Measurements from ENCODE around the gene MINDY3.
"Not testable (repeated sequence)": the region's sequence is repeated elsewhere in the genome, so short reads cannot be mapped to it uniquely, and the experiment has no call there.

Gene MINDY3

GRCh38 chr10:15859906-15860691, at the start of gene MINDY3:
Gene MINDY3 (minus strand): TSS chr10:15860507. CDS start chr10:15860299, 208 bp downstream.
- peak; percentile 66 to 69 for DNase-seq

- no peak for DNase-seq
These were observed 41.6 kb upstream of the MINDY3 start for GRCh38 chr10:15901889-15902288.

- DNase-seq, result peak in 1 of 2 experiments; percentile 20
These were observed 37.7 kb upstream of the MINDY3 start for GRCh38 chr10:15898046-15898445.

- no peak for DNase-seq
These were observed 37.0 kb upstream of the MINDY3 start for GRCh38 chr10:15897287-15897686.

- no peak for DNase-seq
These were observed 36.3 kb upstream of the MINDY3 start for GRCh38 chr10:15896654-15897053.

GRCh38 chr10:15884447-15884846, 24.1 kb upstream of the MINDY3 start:
- no peak for DNase-seq

DNA sequence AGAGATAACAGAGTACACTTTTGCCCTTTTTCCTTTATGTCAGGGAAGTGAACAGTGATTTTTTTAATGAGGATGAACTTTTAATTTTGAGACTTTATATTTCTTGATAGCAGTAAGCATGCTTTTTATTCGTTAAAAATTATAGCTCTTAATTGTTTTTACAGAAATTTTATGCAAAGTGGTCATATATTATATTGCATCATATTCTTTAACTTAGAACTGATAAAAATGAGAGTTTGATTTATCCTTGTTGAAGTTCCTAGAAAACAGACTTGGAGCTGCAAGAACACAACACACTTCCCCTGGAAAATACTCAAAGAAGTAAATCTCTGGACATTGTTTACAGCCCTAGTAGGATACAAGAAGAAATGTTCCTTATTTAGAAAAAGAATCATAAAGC, 21.2 kb upstream of the MINDY3 start:
- no peak for DNase-seq

- DNase-seq, result peak in 1 of 2 experiments; percentile 6
These were observed 19.4 kb upstream of the MINDY3 start for GRCh38 chr10:15879663-15880062.

DNA sequence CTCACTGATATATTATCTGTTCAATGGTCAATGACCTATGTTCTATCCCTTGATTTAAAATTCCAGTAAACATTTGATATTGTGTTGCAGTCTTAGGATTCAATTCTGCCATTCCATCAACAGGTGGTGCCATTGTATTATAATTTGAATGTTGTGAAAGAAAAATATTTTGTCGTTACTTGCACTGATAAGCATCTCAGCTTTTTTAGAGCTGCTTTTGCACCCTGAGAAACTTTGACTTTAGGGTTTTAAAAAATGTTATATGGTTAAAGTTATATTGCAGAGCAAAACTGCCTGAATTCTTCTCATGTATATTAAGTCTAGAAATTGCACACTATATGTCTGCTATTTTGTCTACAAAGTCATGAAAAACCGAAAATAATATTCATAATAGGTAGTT, 18.8 kb upstream of the MINDY3 start:
- peak; percentile 44 to 60 for DNase-seq

- DNase-seq, result no peak
These were observed 17.7 kb upstream of the MINDY3 start for GRCh38 chr10:15877836-15878576.

- DNase-seq, result not testable (repeated sequence)
These were observed 16.0 kb upstream of the MINDY3 start for GRCh38 chr10:15876274-15876673.

DNA sequence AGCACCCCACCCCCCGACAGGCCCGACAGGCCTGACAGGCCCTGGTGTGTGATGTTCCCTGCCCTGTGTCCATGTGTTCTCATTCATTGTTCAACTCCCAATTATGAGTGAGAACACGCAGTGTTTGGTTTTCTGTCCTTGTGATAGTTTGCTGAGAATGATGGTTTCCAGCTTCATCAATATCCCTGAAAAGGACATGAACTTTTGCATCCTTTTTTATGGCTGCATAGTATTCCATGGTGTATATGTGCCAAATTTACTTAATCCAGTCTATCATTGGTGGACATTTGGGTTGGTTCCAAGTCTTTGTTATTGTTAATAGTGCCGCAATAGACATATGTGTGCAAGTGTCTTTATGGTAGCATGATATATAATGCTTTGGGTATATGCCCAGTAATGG, 12.3 kb upstream of the MINDY3 start:
- not testable (repeated sequence) for DNase-seq

GRCh38 chr10:15871823-15872222, 11.5 kb upstream of the MINDY3 start:
- DNase-seq, result no peak

GRCh38 chr10:15869935-15870334, 9.6 kb upstream of the MINDY3 start:
- DNase-seq, result no peak

DNA sequence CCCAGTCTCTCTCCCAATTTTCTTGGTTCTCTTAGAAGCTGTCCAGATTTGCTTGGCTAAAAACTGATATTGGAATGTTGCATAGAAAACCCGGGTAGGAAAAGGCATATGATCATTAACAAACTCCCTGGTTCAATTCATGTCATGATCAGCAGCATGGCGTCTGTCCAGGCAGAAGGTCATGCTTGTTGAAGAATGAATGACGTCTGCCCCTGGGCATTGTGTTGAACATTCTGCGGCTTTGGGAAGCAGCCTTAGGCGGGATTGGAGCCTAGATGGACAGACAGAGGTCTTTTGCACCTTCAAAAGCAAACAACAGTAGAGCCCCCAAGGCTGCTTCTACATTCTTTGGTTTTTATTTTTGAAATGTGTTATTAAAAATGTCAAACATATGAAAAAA, 7.7 kb upstream of the MINDY3 start:
- no peak for DNase-seq

DNA sequence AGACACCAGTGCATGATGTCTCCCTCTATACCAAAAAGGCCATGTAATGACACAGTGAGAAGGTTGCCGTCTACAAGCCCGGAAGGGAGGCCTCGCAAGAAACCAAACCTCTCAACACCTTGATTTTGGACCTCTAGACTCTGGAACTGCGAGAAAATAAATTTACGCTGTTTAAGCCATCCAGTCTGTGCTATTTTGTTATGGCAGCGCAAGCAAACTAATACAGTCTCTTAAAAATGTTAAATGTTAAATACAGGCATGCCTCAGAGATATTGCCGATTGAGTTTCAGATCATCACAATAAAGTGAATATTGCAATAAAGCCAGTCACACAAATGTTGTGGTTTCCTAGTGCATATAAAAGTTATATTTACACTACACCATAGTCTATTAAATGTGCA, 5.0 kb upstream of the MINDY3 start:
- no peak for DNase-seq

GRCh38 chr10:15864419-15864818, 4.1 kb upstream of the MINDY3 start:
- DNase-seq, result no peak

GRCh38 chr10:15863733-15864132, 3.4 kb upstream of the MINDY3 start:
- no peak for DNase-seq

GRCh38 chr10:15863323-15863722, 3.0 kb upstream of the MINDY3 start:
- no peak for DNase-seq

- DNase-seq, result no peak
These were observed 440 bp upstream of the MINDY3 start for GRCh38 chr10:15860692-15861201.

DNA sequence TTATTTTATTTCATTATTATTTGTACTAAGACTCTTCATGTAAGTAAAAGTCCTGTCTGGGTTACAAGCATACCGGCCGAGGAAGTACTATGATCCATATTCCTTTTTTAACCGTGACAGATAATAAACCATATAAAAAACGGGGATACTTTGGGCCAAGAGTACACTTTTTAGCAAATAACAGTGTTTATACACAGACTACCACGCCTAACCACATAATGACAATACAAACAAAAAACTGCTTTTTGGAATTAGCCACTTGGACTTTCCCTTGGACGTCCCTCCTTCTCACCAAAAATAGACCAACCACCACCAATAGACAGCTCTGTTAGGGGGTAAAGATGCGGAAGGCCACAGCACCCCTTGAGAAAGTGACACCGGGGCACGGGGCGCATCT, 800 bp downstream of the MINDY3 start:
- DNase-seq, result no peak

GRCh38 chr10:15858861-15859281, 1.4 kb downstream of the MINDY3 start:
- no peak for DNase-seq

DNA sequence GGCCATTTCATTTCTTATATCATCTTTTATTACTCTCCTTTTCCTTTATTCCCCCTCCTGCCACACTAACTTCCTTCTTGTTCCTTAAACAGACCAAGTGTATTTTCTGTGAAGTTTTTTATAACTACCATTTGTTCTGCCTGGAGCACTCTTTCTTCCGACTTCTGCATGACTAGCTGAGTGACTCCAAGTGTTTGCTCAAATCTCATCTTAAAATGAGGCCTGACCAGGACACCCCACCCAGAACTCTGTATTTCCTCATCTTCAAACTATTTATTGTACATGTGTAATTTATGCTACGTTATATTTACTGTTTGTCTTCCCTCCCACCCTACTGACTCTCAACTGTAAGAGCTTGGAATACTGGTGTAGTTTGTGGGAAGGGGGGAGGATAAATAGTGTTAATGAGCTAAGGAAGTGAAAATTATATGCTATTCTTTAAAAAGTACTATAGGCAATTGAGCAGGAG, 3.2 kb downstream of the MINDY3 start:
- no peak for DNase-seq
